ENCODE measurements around the gene EYS.

DNA sequence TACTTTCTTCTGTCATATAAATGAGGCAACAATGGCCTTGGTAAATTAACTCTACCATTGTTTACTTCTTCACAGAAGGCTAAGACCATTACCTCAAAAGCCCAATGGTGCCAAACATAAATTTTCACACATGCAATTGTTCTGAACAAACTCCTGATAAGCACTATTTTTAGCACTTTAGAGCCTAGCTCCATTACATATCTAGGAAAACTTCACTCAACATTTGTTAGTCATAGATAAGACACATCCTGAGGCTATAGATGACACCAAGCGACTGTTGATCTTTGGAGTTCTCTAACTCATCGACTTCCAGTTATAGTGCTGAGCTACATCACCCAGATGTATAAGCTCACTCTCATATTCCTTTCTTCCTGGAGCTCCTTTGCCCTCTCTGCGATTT lies 245.9 kb downstream of the EYS start:
- TF ChIP-seq POLR2A (IDR thresholded peaks at IDR 0.05) (no peak), POLR2AphosphoS5 (IDR thresholded peaks at IDR 0.05) (no peak), EP300 (IDR thresholded peaks at IDR 0.05) (no peak)
- TF ChIP-seq, protein P1, sequence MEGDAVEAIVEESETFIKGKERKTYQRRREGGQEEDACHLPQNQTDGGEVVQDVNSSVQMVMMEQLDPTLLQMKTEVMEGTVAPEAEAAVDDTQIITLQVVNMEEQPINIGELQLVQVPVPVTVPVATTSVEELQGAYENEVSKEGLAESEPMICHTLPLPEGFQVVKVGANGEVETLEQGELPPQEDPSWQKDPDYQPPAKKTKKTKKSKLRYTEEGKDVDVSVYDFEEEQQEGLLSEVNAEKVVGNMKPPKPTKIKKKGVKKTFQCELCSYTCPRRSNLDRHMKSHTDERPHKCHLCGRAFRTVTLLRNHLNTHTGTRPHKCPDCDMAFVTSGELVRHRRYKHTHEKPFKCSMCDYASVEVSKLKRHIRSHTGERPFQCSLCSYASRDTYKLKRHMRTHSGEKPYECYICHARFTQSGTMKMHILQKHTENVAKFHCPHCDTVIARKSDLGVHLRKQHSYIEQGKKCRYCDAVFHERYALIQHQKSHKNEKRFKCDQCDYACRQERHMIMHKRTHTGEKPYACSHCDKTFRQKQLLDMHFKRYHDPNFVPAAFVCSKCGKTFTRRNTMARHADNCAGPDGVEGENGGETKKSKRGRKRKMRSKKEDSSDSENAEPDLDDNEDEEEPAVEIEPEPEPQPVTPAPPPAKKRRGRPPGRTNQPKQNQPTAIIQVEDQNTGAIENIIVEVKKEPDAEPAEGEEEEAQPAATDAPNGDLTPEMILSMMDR (IDR thresholded peaks at IDR 0.05), result no peak

Measured in stomach (tissue), 4 donors.